ENCODE results near the gene TMEM72. TPM values are rescaled to one million over a fixed set of nuclear protein-coding genes. Genes with fewer than 3 reads are reported as not detected.
A peak's percentile ranks its signal among the peaks of the same experiment; 100 is the strongest.

The TMEM72 gene
- total RNA-seq, 1 experiment from 2014 or later, result not detected

GRCh38 chr10:44981172-44982113 lies 70.3 kb downstream of the TMEM72 start:
- in situ Hi-C loops (cut with HindIII; ENCODE audit: low pct_unique_long_range_greater_than_20kb, low sequenced_read_pairs), result no loop called here
- Histone ChIP-seq H3K27me3 (ENCODE audit: control insufficient read depth, insufficient read depth, low read length) (no peaks in the 10 kb centered on the region), H3K9me3 (ENCODE audit: control insufficient read depth, insufficient read depth, low read depth, low read length) (no peaks in the 10 kb centered on the region), H3K4me1 (ENCODE audit: control insufficient read depth, insufficient read depth, low read length) (peaks cover 63% of the 10 kb centered on the region), H3K36me3 (ENCODE audit: control insufficient read depth, insufficient read depth, low read length) (no peaks in the 10 kb centered on the region), H3K4me3 (ENCODE audit: low read depth in 2 of 2, low read length in 2 of 2) (no peak overlapping the region; a peak in 1 of 4 replicates), H3K27ac (ENCODE audit: low read length) (peak overlapping the region; percentile 92)
- CTCF ChIA-PET, result interaction anchor here (0.6 to 1.2 kb wide), 3 partner anchors 15 to 254 kb away, joined by 3 to 7 read pairs (median 4); no protein-coding TSS in a partner anchor
- intact Hi-C loops (cut with micrococcal nuclease; ENCODE audit: unreplicated experiment), result no loop called here
- POLR2A ChIA-PET, result no interaction called here
- DNase-seq (ENCODE audit: low read depth, low spot score), result peak; percentile 84
- no TSS peak for BruUV-seq (replicated peaks)
- TF ChIP-seq TCF7L2 (IDR thresholded peaks at IDR 0.05; ENCODE audit: low read depth, low read length), result no peak
- TF ChIP-seq REST (IDR thresholded peaks at IDR 0.05; ENCODE audit: insufficient read depth in 1 of 2, low read depth in 2 of 2, low read length in 1 of 2), result no peak
- TF ChIP-seq CTCF (IDR thresholded peaks at IDR 0.05), result no peak
- TF ChIP-seq SIN3A (IDR thresholded peaks at IDR 0.05; ENCODE audit: borderline replicate concordance, insufficient read depth, low read depth, low read length), result no peak
- no peak for TF ChIP-seq POLR2AphosphoS5 (IDR thresholded peaks at IDR 0.05; ENCODE audit: low read depth, low read length)
- peak; percentile 80 for ATAC-seq

GRCh38 chr10:44982114-44982460 lies 71.0 kb downstream of the TMEM72 start:
- no peak overlapping the region; a peak in 1 of 4 replicates for H3K4me3 ChIP-seq (ENCODE audit: low read depth in 2 of 2, low read length in 2 of 2)
- H3K36me3 ChIP-seq (ENCODE audit: control insufficient read depth, insufficient read depth, low read length), result no peaks in the 10 kb centered on the region
- in situ Hi-C loops (cut with HindIII; ENCODE audit: low pct_unique_long_range_greater_than_20kb, low sequenced_read_pairs) (no loop called here), intact Hi-C loops (cut with micrococcal nuclease; ENCODE audit: unreplicated experiment) (no loop called here)
- no peaks in the 10 kb centered on the region for H3K9me3 ChIP-seq (ENCODE audit: control insufficient read depth, insufficient read depth, low read depth, low read length)
- peaks cover 56% of the 10 kb centered on the region for H3K4me1 ChIP-seq (ENCODE audit: control insufficient read depth, insufficient read depth, low read length)
- no TSS peak for BruUV-seq (replicated peaks)
- POLR2A ChIA-PET, result no interaction called here
- peak overlapping the region; percentile 92 for H3K27ac ChIP-seq (ENCODE audit: low read length)
- DNase-seq (ENCODE audit: low read depth, low spot score) (no peak), ATAC-seq (peak; percentile 31)
- H3K27me3 ChIP-seq (ENCODE audit: control insufficient read depth, insufficient read depth, low read length), result no peaks in the 10 kb centered on the region
- TF ChIP-seq POLR2AphosphoS5 (IDR thresholded peaks at IDR 0.05; ENCODE audit: low read depth, low read length) (no peak), REST (IDR thresholded peaks at IDR 0.05; ENCODE audit: insufficient read depth in 1 of 2, low read depth in 2 of 2, low read length in 1 of 2) (0 out of 4 replicates have a peak, but pooled peaks of 1 of the 2 experiments have one; percentile 46)
- CTCF ChIA-PET, result no interaction called here
